ENCODE data around the gene TOMM6.

GRCh38 chr6:41785254-41785653 is 2.2 kb upstream of the TOMM6 start:
- TF ChIP-seq CTCF (conservative IDR thresholded peaks at IDR 0.05; ENCODE audit: low read length) (no peak), EZH2phosphoT487 (IDR thresholded peaks at IDR 0.05; ENCODE audit: borderline replicate concordance, low read depth, low read length) (no peak)

All from OCI-LY7 (cell line).